ENCODE results near the gene SNX25. TPM values are rescaled to one million over a fixed set of nuclear protein-coding genes. Genes with fewer than 3 reads are reported as not detected.

The SNX25 gene
- total RNA-seq, 1 donor from 2014 or later: 13.0 TPM

- Histone ChIP-seq H3K27ac (no peak overlapping the region), H3K4me3 (no peak overlapping the region), H3K27me3 (no peaks in the 10 kb centered on the region), H3K4me1 (no peaks in the 10 kb centered on the region), H3K36me3 (no peaks in the 10 kb centered on the region), H3K9me3 (no peaks in the 10 kb centered on the region)
- intact Hi-C loops (cut with DNase I): no loop called here
- TF ChIP-seq POLR2A (IDR thresholded peaks at IDR 0.05) (no peak), CTCF (IDR thresholded peaks at IDR 0.05) (no peak)
- no peak for DNase-seq (ENCODE audit: extremely low spot score in 2 of 2)
Observed at GRCh38 chr4:185278716-185279115, 69.3 kb downstream of the SNX25 start.

GRCh38 chr4:185280608-185281007 is 71.2 kb downstream of the SNX25 start:
- no peak overlapping the region for H3K4me3 ChIP-seq
- DNase-seq (ENCODE audit: extremely low spot score in 2 of 2): no peak
- H3K27ac ChIP-seq: no peak overlapping the region
- no peaks in the 10 kb centered on the region for H3K9me3 ChIP-seq
- intact Hi-C loops (cut with DNase I): no loop called here
- no peaks in the 10 kb centered on the region for H3K27me3 ChIP-seq
- TF ChIP-seq CTCF (IDR thresholded peaks at IDR 0.05) (no peak), POLR2A (IDR thresholded peaks at IDR 0.05) (no peak), POLR2AphosphoS5 (IDR thresholded peaks at IDR 0.05; ENCODE audit: insufficient read depth in 1 of 2, low read depth in 1 of 2) (no peak)
- H3K4me1 ChIP-seq: no peaks in the 10 kb centered on the region
- no peaks in the 10 kb centered on the region for H3K36me3 ChIP-seq

GRCh38 chr4:185282968-185283367 is 73.6 kb downstream of the SNX25 start:
- H3K36me3 ChIP-seq: no peaks in the 10 kb centered on the region
- H3K27me3 ChIP-seq: no peaks in the 10 kb centered on the region
- no peak overlapping the region for H3K27ac ChIP-seq
- no peak for TF ChIP-seq CTCF (IDR thresholded peaks at IDR 0.05)
- DNase-seq (ENCODE audit: extremely low spot score in 2 of 2): no peak
- H3K4me1 ChIP-seq: no peaks in the 10 kb centered on the region
- H3K4me3 ChIP-seq: no peak overlapping the region
- intact Hi-C loops (cut with DNase I): no loop called here
- no peaks in the 10 kb centered on the region for H3K9me3 ChIP-seq

- Histone ChIP-seq H3K36me3 (no peaks in the 10 kb centered on the region), H3K9me3 (no peaks in the 10 kb centered on the region), H3K4me3 (no peak overlapping the region), H3K27me3 (no peaks in the 10 kb centered on the region), H3K27ac (no peak overlapping the region), H3K4me1 (no peaks in the 10 kb centered on the region)
- no peak for DNase-seq (ENCODE audit: extremely low spot score in 2 of 2)
- intact Hi-C loops (cut with DNase I): no loop called here
- TF ChIP-seq POLR2A (IDR thresholded peaks at IDR 0.05) (no peak), CTCF (IDR thresholded peaks at IDR 0.05) (no peak), POLR2AphosphoS5 (IDR thresholded peaks at IDR 0.05; ENCODE audit: insufficient read depth in 1 of 2, low read depth in 1 of 2) (no peak)
Observed at GRCh38 chr4:185283723-185284122, 74.3 kb downstream of the SNX25 start.

- no peaks in the 10 kb centered on the region for H3K9me3 ChIP-seq
- H3K27ac ChIP-seq: no peak overlapping the region
- no peak overlapping the region for H3K4me3 ChIP-seq
- intact Hi-C loops (cut with DNase I): no loop called here
- no peak for DNase-seq (ENCODE audit: extremely low spot score in 2 of 2)
- H3K27me3 ChIP-seq: no peaks in the 10 kb centered on the region
- no peaks in the 10 kb centered on the region for H3K36me3 ChIP-seq
- no peaks in the 10 kb centered on the region for H3K4me1 ChIP-seq
- no peak for TF ChIP-seq POLR2A (IDR thresholded peaks at IDR 0.05)
- no peak for TF ChIP-seq CTCF (IDR thresholded peaks at IDR 0.05)
- no peak for TF ChIP-seq POLR2AphosphoS5 (IDR thresholded peaks at IDR 0.05; ENCODE audit: insufficient read depth in 1 of 2, low read depth in 1 of 2)
Observed at GRCh38 chr4:185285632-185286393, 76.4 kb downstream of the SNX25 start.

All from vagina (tissue), 2 donors.